HuH-7 (cell line): Measurements from ENCODE around the gene TRIM7.
"Not testable (repeated sequence)": the region's sequence is repeated elsewhere in the genome, so short reads cannot be mapped to it uniquely, and the experiment has no call there.

Experiments
- DNase-seq: peaks from one replicate; pipeline ENCODE4 v3.0.0; 2011; ENCODE audit warnings: low spot score

Gene TRIM7

GRCh38 chr5:181192337-181193046 lies 12.5 kb downstream of the TRIM7 start:
- DNase-seq, result no peak

GRCh38 chr5:181191526-181192336 lies 13.3 kb downstream of the TRIM7 start:
- DNase-seq, result peak; percentile 88

GRCh38 chr5:181190711-181191525 lies 14.1 kb downstream of the TRIM7 start:
- DNase-seq, result no peak

GRCh38 chr5:181189962-181190710 lies 14.9 kb downstream of the TRIM7 start:
- no peak for DNase-seq

- no peak for DNase-seq
These were observed 15.5 kb downstream of the TRIM7 start for GRCh38 chr5:181189363-181189961.

GRCh38 chr5:181188700-181189362 lies 16.2 kb downstream of the TRIM7 start:
- DNase-seq, result peak; percentile 37

GRCh38 chr5:181187500-181188213 lies 17.3 kb downstream of the TRIM7 start:
- DNase-seq, result peak; percentile 67

- no peak for DNase-seq
These were observed 18.0 kb downstream of the TRIM7 start for GRCh38 chr5:181186986-181187499.

GRCh38 chr5:181186022-181186421 lies 19.0 kb downstream of the TRIM7 start:
- no peak for DNase-seq

- DNase-seq, result no peak
These were observed 19.4 kb downstream of the TRIM7 start for GRCh38 chr5:181185560-181185959.

- no peak for DNase-seq
These were observed 20.2 kb downstream of the TRIM7 start for GRCh38 chr5:181184845-181185216.

- DNase-seq, result no peak
These were observed 22.3 kb downstream of the TRIM7 start for GRCh38 chr5:181182651-181183050.

GRCh38 chr5:181181650-181182565 lies 23.1 kb downstream of the TRIM7 start:
- DNase-seq, result no peak

GRCh38 chr5:181177559-181177958 lies 27.4 kb downstream of the TRIM7 start:
- DNase-seq, result not testable (repeated sequence)

- no peak for DNase-seq
These were observed 28.6 kb downstream of the TRIM7 start for GRCh38 chr5:181176254-181176952.

- peak; percentile 64 for DNase-seq
These were observed 31.3 kb downstream of the TRIM7 start for GRCh38 chr5:181173420-181174342.

GRCh38 chr5:181173027-181173419 lies 32.0 kb downstream of the TRIM7 start:
- DNase-seq, result no peak
